HepG2 (cell line): Measurements from ENCODE around the gene NELL1. TPM values are rescaled to one million over a fixed set of nuclear protein-coding genes. Genes with fewer than 3 reads are reported as not detected.

Experiments
- ATAC-seq: fragments of 200-7000 bp; cut with Tn5 transposase; 3 replicates; pipeline ENCODE4 v1.9.1; 2020; ENCODE audit warnings: mild to moderate bottlenecking, moderate library complexity
- BruUV-seq: library from RNA; stranded (reverse); fragments of 400-500 nt; replicated peaks from 2 replicates; lab custom pipeline; 2021; lab: Mats Ljungman, UMichigan
- CTCF ChIA-PET: fragments of 300-600 bp; formaldehyde crosslinking; extraction: SDS; loops from one replicate; lab custom pipeline; 2021; ENCODE audit warnings: low total read pairs, inconsistent platforms, low intra/inter-chr PET ratio; lab: Yijun Ruan, JAX
- POLR2A ChIA-PET: fragments of 350-600 bp; sonication (Branson Sonifier 250); formaldehyde crosslinking; loops from one replicate; lab custom pipeline; 2020; ENCODE audit warnings: antibody characterized with exemption, inconsistent platforms; lab: Yijun Ruan, JAX
- DNase-seq: peaks from one replicate; pipeline ENCODE4 v3.0.0-alpha.2; 2015; ENCODE audit warnings: low spot score
- FAIRE-seq: peaks from 3 replicates; lab custom pipeline; 2011; peaks lifted over from hg19 to GRCh38; lab: Jason Lieb, UNC
- H2AFZ ChIP-seq: one replicate; pipeline ENCODE4 v1.6.1; 2011; ENCODE audit warnings: low read length, inconsistent platforms
- H3K27ac ChIP-seq: fragments of 300-600 bp; 3 replicates; pipeline ENCODE4 v1.8.0; 2011; ENCODE audit warnings: mixed run types, mild to moderate bottlenecking, mixed read lengths, low read length, inconsistent platforms; ENCODE audit not compliant: insufficient read depth; ENCODE audit errors: extremely low read length
- H3K27me3 ChIP-seq, 2 experiments: fragments of 200-600 bp in 1 of 2; 2 replicates in 1 of 2; 3 replicates in 1 of 2; pipeline versions ENCODE4 v1.6.0 to v1.8.0; 2011; ENCODE audit warnings: low read length in 2 of 2, mild to moderate bottlenecking in 2 of 2, moderate library complexity in 2 of 2, inconsistent platforms in 1 of 2; ENCODE audit not compliant: insufficient read depth in 2 of 2, control insufficient read depth in 1 of 2
- H3K36me3 ChIP-seq, 2 experiments: fragments of 200-600 bp in 1 of 2; replicated peaks in 1 of 2; 2 replicates in 1 of 2; 3 replicates in 1 of 2; pipeline versions ENCODE4 v1.5.1 to v1.8.0; 2011; ENCODE audit warnings: low read length in 2 of 2, inconsistent platforms in 1 of 2; ENCODE audit not compliant: insufficient read depth in 2 of 2, control insufficient read depth in 1 of 2
- H3K4me1 ChIP-seq: 2 replicates; pipeline ENCODE4 v1.5.1; 2012; ENCODE audit warnings: low read length, inconsistent platforms; ENCODE audit not compliant: insufficient read depth
- H3K4me2 ChIP-seq: 2 replicates; pipeline ENCODE4 v1.6.0; 2011; ENCODE audit warnings: low read depth, low read length, inconsistent platforms
- H3K4me3 ChIP-seq, 3 experiments: fragments of 200-600 bp in 1 of 3; sonication (generic), shearing (Covaris generic) in 1 of 3; replicated peaks in 1 of 3; 2 replicates each; pipeline ENCODE4 v1.5.1; 2011 to 2016; ENCODE audit warnings: low read length in 3 of 3, inconsistent platforms in 2 of 3, low read depth in 2 of 3, mild to moderate bottlenecking in 2 of 3, control low read depth in 1 of 3, mixed read lengths in 1 of 3; ENCODE audit not compliant: insufficient read depth in 1 of 3
- H3K79me2 ChIP-seq: one replicate; pipeline ENCODE4 v1.6.1; 2011; ENCODE audit warnings: low read length, inconsistent platforms; ENCODE audit not compliant: insufficient read depth
- H3K9ac ChIP-seq: 2 replicates; pipeline ENCODE4 v1.6.0; 2011; ENCODE audit warnings: mild to moderate bottlenecking, low read depth, low read length, inconsistent platforms; ENCODE audit not compliant: insufficient read depth
- H3K9me3 ChIP-seq: 2 replicates; pipeline ENCODE4 v1.5.1; 2012; ENCODE audit warnings: mild to moderate bottlenecking, low read length
- H4K20me1 ChIP-seq: 2 replicates; pipeline ENCODE4 v1.6.0; 2011; ENCODE audit warnings: inconsistent platforms, mild to moderate bottlenecking, low read length, moderate library complexity; ENCODE audit not compliant: insufficient read depth
- CHD4 ChIP-seq: fragments of 200-600 bp; sonication (generic); IDR thresholded peaks from 2 replicates; pipeline ENCODE4 v1.7.0; 2017; ENCODE audit warnings: mild to moderate bottlenecking, low read length, borderline replicate concordance
- DR1 ChIP-seq: sonication (generic); formaldehyde crosslinking; IDR thresholded peaks from 2 replicates; pipeline ENCODE4 v1.8.0; 2021; ENCODE audit warnings: mild to moderate bottlenecking, missing genetic modification reagents, inconsistent platforms
- PBX2 ChIP-seq: IDR thresholded peaks from 2 replicates; pipeline ENCODE4 v1.6.1; 2016; ENCODE audit warnings: control low read depth
- SOX6 ChIP-seq, 2 experiments: fragments of 450-650 bp in 1 of 2; sonication (generic) in 1 of 2; formaldehyde crosslinking in 1 of 2; IDR thresholded peaks; 2 replicates each; pipeline versions ENCODE4 v1.4.0 to v1.6.1; 2017 to 2020; ENCODE audit warnings: antibody characterized with exemption in 1 of 2, mild to moderate bottlenecking in 1 of 2, missing genetic modification reagents in 1 of 2
- TBX3 ChIP-seq: fragments of 450-650 bp; IDR thresholded peaks from 2 replicates; pipeline ENCODE4 v1.6.1; 2017; ENCODE audit warnings: antibody characterized with exemption, mild to moderate bottlenecking, inconsistent platforms, borderline replicate concordance
- ZNF253 ChIP-seq: sonication (generic); formaldehyde crosslinking; IDR thresholded peaks from 2 replicates; pipeline ENCODE4 v1.8.0; 2022; ENCODE audit warnings: mild to moderate bottlenecking, missing genetic modification reagents, borderline replicate concordance
- ZNF44 ChIP-seq: sonication (generic); formaldehyde crosslinking; IDR thresholded peaks from 2 replicates; pipeline ENCODE4 v1.5.1; 2020; ENCODE audit warnings: mild to moderate bottlenecking, missing genetic modification reagents
- WGBS: methylation state at CpG from one replicate; pipeline ENCODE4 v1.1.6; 2017; ENCODE audit warnings: low lambda C conversion rate; 5-methylcytosine and 5-hydroxymethylcytosine counted together
- in situ Hi-C: cut with HindIII; loops from 2 replicates; pipeline ENCODE4 v1.10.0; 2017; ENCODE audit warnings: low pct_unique_long_range_greater_than_20kb; ENCODE audit not compliant: extremely low pct_ligation_motif_present
- intact Hi-C: fragments of 100-400 bp; cut with micrococcal nuclease; formaldehyde crosslinking; loops from one replicate; pipeline ENCODE4 v1.10.0; 2022; ENCODE audit not compliant: unreplicated experiment
- polyA plus RNA-seq, 8 experiments: library from polyadenylated mRNA; depleted of rRNA in 3 of 8; stranded (reverse) in 7 of 8; unstranded in 1 of 8; fragments of >200 nt; fragmentation: Illumina TruSeq in 4 of 8; extraction: Trizol in 4 of 8; gene quantifications; 2 replicates each; pipeline versions ENCODE4 v1.2.1 to v1.2.3, GENCODE V29; 2011 to 2016; ENCODE audit warnings: low read depth in 4 of 8, missing spikeins in 1 of 8, mixed read lengths in 1 of 8; ENCODE audit not compliant: insufficient read depth in 1 of 8
- total RNA-seq, 5 experiments: library from RNA; depleted of rRNA; stranded (reverse); fragments of >200 nt; fragmentation: Illumina TruSeq; extraction: Trizol; gene quantifications; 2 replicates each; pipeline ENCODE4 v1.2.3, GENCODE V29; 2016; ENCODE audit warnings: low read depth in 1 of 5
- TF ChIP-seq, protein P1 (sequence below): sonication (generic); formaldehyde crosslinking; IDR thresholded peaks from 2 replicates; pipeline ENCODE4 v1.4.0; 2020; ENCODE audit warnings: missing genetic modification reagents

Gene NELL1
- total and polyA plus RNA-seq, 2 of the 13 experiments (the other 11 are each of a cell fraction or from before 2014, with no cell fraction given) = not detected

DNA sequence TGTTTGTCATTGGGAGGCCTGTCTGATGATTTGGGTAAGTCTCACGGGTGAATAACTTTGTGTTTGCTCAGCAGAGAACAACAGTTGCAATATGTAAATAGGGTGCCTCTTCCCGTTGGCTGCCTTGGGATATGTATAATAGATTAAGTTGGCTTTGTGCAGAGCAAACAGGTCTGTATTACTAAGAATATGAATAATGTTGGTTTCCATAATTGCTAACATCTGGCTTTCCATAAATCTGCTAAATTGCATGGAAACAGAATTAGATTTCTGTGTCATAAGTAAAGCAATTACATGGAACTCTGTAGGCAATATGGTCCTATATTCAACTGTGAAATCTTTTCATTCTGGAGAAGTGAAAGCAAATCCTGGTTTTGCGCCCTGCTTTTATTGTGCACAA, 887.5 kb downstream of the NELL1 start:
- no peaks in the 10 kb centered on the region for H3K36me3 ChIP-seq
- ChIA-PET POLR2A (no interaction called here), CTCF (no interaction called here)
- H3K4me2 ChIP-seq = no peak overlapping the region
- H3K9me3 ChIP-seq = no peaks in the 10 kb centered on the region
- DNase-seq = no peak
- in situ Hi-C loops = no loop called here
- BruUV-seq = no TSS peak
- H3K79me2 ChIP-seq = no peaks in the 10 kb centered on the region
- H3K9ac ChIP-seq = no peak overlapping the region
- no peak overlapping the region for H3K27ac ChIP-seq
- TF ChIP-seq DR1 (no peak), CHD4 (no peak), SOX6 (IDR thresholded peaks at IDR 0.05) (no peak), SOX6 (CRISPR knock-in tag; IDR thresholded peaks at IDR 0.05) (no peak), TBX3 (no peak), ZNF253 (CRISPR knock-in tag) (no peak), ZNF44 (CRISPR knock-in tag) (no peak), PBX2 (no peak)
- TF ChIP-seq, protein P1, sequence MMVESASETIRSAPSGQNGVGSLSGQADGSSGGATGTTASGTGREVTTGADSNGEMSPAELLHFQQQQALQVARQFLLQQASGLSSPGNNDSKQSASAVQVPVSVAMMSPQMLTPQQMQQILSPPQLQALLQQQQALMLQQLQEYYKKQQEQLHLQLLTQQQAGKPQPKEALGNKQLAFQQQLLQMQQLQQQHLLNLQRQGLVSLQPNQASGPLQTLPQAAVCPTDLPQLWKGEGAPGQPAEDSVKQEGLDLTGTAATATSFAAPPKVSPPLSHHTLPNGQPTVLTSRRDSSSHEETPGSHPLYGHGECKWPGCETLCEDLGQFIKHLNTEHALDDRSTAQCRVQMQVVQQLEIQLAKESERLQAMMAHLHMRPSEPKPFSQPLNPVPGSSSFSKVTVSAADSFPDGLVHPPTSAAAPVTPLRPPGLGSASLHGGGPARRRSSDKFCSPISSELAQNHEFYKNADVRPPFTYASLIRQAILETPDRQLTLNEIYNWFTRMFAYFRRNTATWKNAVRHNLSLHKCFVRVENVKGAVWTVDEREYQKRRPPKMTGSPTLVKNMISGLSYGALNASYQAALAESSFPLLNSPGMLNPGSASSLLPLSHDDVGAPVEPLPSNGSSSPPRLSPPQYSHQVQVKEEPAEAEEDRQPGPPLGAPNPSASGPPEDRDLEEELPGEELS (CRISPR knock-in tag) = no peak
- H3K4me3 ChIP-seq = no peak overlapping the region
- no peaks in the 10 kb centered on the region for H4K20me1 ChIP-seq
- no peaks in the 10 kb centered on the region for H3K4me1 ChIP-seq
- 26% methylated on average over 3 of the region's 3 CpGs for WGBS
- intact Hi-C loops = no loop called here
- ATAC-seq = no peak
- FAIRE-seq = no peak
- H2AFZ ChIP-seq = no peak overlapping the region
- H3K27me3 ChIP-seq = no peaks in the 10 kb centered on the region
